VCaP (cell line): ENCODE results near the gene PDE6A.

Source experiments
- H3K27ac ChIP-seq: fragments of 450-650 bp; 2 replicates; pipeline ENCODE4 v1.5.1; 2017
- CTCF ChIP-seq: fragments of 450-650 bp; conservative IDR thresholded peaks from 2 replicates; pipeline ENCODE4 v1.5.1; 2017; ENCODE audit warnings: mild to moderate bottlenecking, moderate library complexity

The PDE6A gene

GRCh38 chr5:149817539-149818060 is 127.0 kb downstream of the PDE6A start:
- no peak overlapping the region for H3K27ac ChIP-seq
- no peak for TF ChIP-seq CTCF

GRCh38 chr5:149816661-149817060 is 127.9 kb downstream of the PDE6A start:
- no peak overlapping the region for H3K27ac ChIP-seq
- no peak for TF ChIP-seq CTCF

- H3K27ac ChIP-seq = no peak overlapping the region
- TF ChIP-seq CTCF = no peak
These were observed 133.1 kb downstream of the PDE6A start for GRCh38 chr5:149811453-149811852.

GRCh38 chr5:149810856-149811255 is 133.7 kb downstream of the PDE6A start:
- no peak for TF ChIP-seq CTCF
- H3K27ac ChIP-seq = no peak overlapping the region

- no peak for TF ChIP-seq CTCF
- no peak overlapping the region for H3K27ac ChIP-seq
These were observed 134.5 kb downstream of the PDE6A start for GRCh38 chr5:149809931-149810691.

GRCh38 chr5:149808264-149808982 is 136.2 kb downstream of the PDE6A start:
- H3K27ac ChIP-seq = no peak overlapping the region
- TF ChIP-seq CTCF = no peak
